Astrocyte of the cerebellum (primary cell): Measurements from ENCODE around the gene ALG14.

Experiments used
- DNase-seq: peaks from one replicate; pipeline ENCODE4 v3.0.0-alpha.2; 2011; ENCODE audit warnings: low read depth
- H3K4me3 ChIP-seq: 2 replicates; pipeline ENCODE4 v1.5.1; 2011; ENCODE audit warnings: mild to moderate bottlenecking, low read depth, low read length, moderate library complexity
- in situ Hi-C: cut with HindIII; loops from 2 replicates; pipeline ENCODE4 v1.10.0; 2017; ENCODE audit warnings: low sequenced_read_pairs
- TF ChIP-seq, protein P1 (sequence below): IDR thresholded peaks from 2 replicates; pipeline ENCODE4 v1.5.1; 2012; ENCODE audit warnings: low read length, low read depth, moderate library complexity, mild to moderate bottlenecking; ENCODE audit errors: missing control alignments

ALG14 gene

DNA sequence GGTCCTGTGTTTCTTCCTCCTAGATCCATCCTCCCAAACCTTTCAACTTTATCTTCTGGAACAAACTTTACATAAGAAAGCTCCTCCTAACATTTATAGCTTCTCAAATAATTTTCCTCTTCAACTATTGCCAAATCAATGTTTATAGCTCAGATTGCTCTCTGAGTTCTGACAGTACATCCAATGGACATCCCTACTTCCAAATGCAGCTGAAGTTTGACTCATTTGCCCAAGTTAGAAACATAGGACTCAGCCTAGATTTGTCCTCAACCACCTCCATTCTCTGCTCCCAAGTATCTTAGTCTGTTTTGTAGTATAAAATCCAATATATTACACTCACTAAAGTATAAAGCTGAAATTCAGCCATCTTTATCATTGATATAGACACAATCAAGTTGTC lies 62.6 kb downstream of the ALG14 start:
- DNase-seq, result no peak
- in situ Hi-C loops, result no loop called here
- TF ChIP-seq, protein P1, sequence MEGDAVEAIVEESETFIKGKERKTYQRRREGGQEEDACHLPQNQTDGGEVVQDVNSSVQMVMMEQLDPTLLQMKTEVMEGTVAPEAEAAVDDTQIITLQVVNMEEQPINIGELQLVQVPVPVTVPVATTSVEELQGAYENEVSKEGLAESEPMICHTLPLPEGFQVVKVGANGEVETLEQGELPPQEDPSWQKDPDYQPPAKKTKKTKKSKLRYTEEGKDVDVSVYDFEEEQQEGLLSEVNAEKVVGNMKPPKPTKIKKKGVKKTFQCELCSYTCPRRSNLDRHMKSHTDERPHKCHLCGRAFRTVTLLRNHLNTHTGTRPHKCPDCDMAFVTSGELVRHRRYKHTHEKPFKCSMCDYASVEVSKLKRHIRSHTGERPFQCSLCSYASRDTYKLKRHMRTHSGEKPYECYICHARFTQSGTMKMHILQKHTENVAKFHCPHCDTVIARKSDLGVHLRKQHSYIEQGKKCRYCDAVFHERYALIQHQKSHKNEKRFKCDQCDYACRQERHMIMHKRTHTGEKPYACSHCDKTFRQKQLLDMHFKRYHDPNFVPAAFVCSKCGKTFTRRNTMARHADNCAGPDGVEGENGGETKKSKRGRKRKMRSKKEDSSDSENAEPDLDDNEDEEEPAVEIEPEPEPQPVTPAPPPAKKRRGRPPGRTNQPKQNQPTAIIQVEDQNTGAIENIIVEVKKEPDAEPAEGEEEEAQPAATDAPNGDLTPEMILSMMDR, result no peak
- H3K4me3 ChIP-seq, result no peak overlapping the region

GRCh38 chr1:95007687-95008086 lies 65.1 kb downstream of the ALG14 start:
- H3K4me3 ChIP-seq, result no peak overlapping the region
- TF ChIP-seq, protein P1, result no peak
- in situ Hi-C loops, result no loop called here
- DNase-seq, result no peak

DNA sequence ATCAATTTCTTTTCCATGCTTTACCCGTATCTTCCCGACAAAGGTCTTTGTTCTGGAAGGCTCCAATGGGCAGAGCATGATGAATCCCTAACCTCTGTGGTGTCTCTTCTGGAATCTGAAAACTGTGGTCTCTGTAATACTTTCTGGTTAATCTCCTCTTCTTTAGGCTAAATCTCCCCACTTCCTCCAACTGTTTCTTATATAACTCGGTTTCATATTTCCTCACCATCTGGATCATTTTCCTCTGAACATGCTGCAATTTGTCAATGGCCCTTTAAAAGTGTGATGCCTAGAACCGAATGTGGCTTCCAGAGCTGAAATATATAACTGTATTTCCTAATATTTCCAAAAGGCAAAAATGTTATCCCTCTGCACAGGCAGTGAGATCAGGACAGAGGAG lies 66.1 kb downstream of the ALG14 start:
- no peak overlapping the region for H3K4me3 ChIP-seq
- DNase-seq, result no peak
- TF ChIP-seq, protein P1, result no peak
- in situ Hi-C loops, result no loop called here

DNA sequence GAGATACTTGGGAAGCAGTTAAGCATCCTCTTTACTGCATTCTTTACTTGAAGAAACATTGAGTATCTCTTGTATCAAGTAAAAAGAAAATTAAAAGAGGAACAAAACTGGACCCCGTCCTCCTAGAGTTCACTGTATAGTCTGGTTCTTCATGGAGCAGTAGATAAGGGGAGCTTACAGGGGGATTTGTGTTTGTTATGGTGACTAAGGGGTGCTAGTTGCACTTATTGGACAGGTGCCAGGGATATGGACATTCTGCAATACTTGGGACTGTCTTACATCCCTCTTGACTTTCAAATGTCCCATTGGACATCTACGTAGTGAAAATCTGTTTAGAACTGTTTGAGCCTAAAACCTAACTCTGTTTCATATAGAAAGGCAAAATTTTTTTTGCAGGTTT lies 67.2 kb downstream of the ALG14 start:
- in situ Hi-C loops, result no loop called here
- TF ChIP-seq, protein P1, result no peak
- DNase-seq, result no peak
- no peak overlapping the region for H3K4me3 ChIP-seq

- H3K4me3 ChIP-seq, result no peak overlapping the region
- DNase-seq, result no peak
- in situ Hi-C loops, result no loop called here
- TF ChIP-seq, protein P1, result no peak
These were observed 68.7 kb downstream of the ALG14 start for GRCh38 chr1:95004013-95004412.

- DNase-seq, result no peak
- TF ChIP-seq, protein P1, result no peak
These were observed 69.4 kb downstream of the ALG14 start for GRCh38 chr1:95003433-95003738.

More at GRCh38 chr1:95003433-95003738, 69.4 kb downstream of the ALG14 start:
- in situ Hi-C loops, result no loop called here
- H3K4me3 ChIP-seq, result no peak overlapping the region
